GM15510 (cell line): ENCODE measurements around the gene LRRC3C.

Experiments used
- POLR2A ChIP-seq: IDR thresholded peaks from 3 replicates; pipeline ENCODE4 v1.6.1; 2011; ENCODE audit warnings: borderline replicate concordance; ENCODE audit not compliant: insufficient read length; ENCODE audit errors: extremely low read depth

LRRC3C gene

GRCh38 chr17:39922006-39922405 lies 5.5 kb upstream of the LRRC3C start:
- no peak for TF ChIP-seq POLR2A

GRCh38 chr17:39923230-39923629 lies 4.3 kb upstream of the LRRC3C start:
- TF ChIP-seq POLR2A, result no peak

DNA sequence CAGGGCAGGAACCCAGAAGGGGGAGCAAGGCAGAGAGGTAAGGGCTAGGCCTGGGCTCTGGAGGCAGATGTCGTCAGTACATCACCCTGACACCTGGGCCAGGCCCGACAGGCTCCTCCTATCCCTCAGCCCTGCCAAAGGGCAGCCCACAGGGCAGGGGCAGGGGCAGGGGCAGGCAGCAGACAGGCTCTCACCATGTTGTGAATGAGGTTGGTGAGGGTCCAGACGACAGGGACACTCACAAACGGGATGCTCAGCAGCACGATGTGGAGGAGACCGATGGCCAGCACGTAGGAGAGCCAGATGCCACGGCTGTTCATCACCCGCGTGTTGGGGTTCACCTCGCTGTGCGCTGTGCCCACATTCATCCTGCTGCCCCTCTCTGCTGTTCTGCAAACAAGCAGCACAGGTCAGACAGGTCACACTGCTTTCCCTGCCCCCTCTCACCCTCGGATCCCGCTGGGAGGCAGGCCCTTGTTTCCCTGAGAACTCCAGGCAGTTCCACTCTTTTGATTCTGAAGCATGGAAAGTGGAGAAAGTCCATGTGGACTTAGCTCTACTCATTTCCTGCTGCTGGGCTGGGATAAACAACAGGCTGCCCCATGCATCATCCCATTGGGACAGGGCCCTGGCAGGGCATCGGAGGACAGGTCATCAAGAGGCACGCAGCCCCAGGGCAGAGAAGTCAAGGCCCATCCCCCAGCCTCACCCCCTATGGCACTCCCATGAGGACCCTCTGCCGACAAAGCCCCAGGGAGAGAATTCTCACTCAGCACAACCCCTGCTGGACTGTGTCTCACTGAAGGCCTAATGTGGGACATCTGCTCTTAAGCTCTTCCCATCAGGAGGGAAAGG lies 3.5 kb upstream of the LRRC3C start:
- no peak for TF ChIP-seq POLR2A

GRCh38 chr17:39924691-39925055 lies 2.9 kb upstream of the LRRC3C start:
- no peak for TF ChIP-seq POLR2A

DNA sequence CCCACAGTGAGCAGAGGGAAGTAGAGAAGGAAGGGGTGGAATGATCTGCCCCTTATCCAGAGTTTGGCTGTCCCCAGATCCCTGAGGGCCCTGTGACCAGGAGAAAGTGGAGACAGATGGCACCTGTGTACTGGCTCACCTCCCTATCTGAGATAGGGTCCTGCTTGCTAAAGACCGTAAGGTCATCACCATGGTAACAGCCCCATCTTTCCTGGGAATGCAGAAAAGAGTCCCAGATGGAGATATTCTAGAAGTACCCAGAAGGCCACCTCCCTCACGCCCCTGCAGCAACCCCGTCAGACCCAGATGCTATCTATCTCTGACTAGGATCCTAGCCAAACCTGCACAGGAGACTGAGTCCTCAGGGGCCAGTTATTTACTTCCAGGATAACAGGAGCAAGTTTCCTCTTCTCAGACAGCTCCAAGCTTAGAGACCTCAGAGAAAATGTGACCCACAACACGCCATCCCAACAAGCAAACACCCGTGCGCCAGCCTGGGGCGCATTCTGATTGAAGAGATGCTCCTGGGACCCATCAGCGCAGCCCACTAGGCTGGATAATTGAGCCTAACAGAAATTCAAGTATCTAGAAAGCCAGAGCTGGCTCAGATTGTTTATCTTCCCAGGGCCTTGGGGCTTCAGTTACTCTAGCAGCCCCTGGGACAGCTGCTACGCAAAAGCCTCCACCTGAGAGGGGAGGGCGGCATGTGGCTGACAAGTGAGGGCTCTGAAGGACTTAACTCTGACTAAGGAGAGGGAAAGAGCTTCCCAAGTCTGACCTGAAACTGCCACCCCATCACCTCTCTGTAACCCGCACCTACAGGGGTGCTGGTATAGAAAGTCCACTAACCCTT lies 2.0 kb upstream of the LRRC3C start:
- TF ChIP-seq POLR2A, result no peak

DNA sequence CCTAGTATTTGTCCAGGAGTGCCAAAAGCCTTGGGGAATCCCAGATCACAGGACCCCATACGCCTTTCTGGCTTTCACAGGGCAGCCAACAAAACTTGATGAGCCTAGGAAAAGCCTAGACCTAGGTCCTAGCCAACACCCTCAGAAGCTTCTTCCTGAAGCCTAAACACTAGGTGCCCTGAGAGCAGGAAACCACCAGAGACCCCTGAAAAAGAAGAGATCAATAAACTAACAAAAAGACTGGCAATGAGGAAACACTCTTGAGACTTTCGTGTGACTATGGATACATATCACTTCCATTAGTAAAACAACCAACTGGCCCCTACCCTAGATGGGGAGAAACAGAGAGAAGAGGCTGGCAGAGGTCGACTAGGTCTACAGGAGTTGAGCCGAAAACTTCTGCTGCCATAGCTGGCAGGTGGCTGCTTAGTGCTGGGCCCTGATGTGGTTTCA lies 1.4 kb upstream of the LRRC3C start:
- TF ChIP-seq POLR2A, result no peak

- peak; percentile 25 for TF ChIP-seq POLR2A
Measured at GRCh38 chr17:39926588-39927100, 888 bp upstream of the LRRC3C start.

GRCh38 chr17:39927929-39928857 lies 661 bp downstream of the LRRC3C start:
- no peak for TF ChIP-seq POLR2A

DNA sequence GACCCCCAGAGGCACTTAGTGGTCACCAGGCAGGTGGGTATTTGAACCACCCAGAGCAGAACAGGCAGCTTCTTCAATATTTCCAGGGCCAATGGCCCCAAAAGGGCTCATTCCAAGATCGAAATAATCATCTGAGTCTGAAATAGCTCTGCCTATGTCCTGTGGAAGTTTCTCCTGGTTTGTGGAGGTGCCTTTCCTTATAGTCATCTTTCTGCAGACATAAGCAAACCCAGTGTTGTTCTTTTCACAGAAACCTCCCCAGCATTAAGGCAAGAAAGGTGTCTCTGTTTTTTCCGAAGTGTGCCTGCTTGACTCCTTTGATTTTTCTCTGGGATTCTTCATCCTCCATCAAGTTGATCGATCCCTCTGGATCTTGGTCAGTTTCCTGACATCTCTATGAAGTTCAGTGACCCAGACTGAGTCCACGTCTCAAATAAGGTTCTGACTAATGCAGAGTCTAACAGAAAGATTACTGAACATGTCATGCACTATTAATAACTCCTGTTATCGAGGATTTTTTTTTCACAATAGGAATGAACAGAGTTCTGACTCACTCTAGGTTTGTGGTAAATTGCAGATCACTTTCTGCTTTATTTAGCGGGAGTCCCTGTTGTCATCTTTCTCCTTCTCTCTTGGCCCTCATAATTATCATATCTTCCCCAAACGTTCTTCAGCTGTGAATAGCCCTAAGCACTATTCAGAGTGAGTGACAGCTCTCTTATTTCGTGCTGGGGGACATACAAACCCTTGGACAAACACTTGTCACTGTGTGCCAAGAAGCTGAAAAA lies 1.5 kb downstream of the LRRC3C start:
- TF ChIP-seq POLR2A, result no peak

GRCh38 chr17:39929646-39930407 lies 2.3 kb downstream of the LRRC3C start:
- no peak for TF ChIP-seq POLR2A

- TF ChIP-seq POLR2A, result no peak
Measured at GRCh38 chr17:39933912-39934311, 6.4 kb downstream of the LRRC3C start.

DNA sequence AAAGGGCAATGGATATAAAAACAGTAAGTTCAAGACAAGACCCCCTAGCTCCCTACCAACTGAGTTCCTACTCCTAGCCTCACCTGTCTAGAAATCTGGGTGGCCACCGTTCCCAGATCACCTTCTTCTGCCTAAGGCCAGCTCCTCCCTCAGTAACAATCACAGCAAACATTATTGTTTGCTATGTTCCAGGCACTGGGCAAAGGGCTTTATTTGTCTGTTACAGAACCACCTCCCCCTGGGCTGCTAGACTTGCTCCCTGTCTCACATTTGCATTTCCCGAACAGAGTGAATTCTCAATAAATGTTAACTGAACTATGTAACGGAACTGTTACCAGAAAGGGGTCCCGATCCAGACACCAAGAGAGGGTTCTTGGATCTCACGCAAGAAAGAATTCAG lies 6.8 kb downstream of the LRRC3C start:
- no peak for TF ChIP-seq POLR2A

- no peak for TF ChIP-seq POLR2A
Measured at GRCh38 chr17:39935909-39936308, 8.4 kb downstream of the LRRC3C start.

DNA sequence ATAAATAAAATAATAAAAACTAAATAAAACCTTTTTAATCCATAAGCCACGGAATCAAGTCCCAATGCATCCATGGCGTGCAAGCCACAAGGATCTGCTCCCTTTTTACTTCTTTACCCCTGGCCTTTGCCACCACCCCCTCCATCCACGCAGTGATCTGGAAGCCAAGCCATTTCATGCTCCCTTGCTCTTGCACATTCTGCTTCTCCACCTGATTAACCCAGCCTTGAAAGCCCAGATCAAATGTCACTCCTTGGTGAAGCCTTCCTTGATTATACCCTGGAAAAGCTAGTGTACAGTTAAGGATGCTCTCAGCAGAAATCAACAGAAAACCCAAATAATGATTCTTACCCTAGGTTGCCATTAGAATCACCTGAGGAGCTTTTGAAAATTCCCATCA lies 9.9 kb downstream of the LRRC3C start:
- TF ChIP-seq POLR2A, result no peak
